ENCODE measurements around the gene LRRC3.
A peak's percentile ranks its signal among the peaks of the same experiment; 100 is the strongest.

Gene LRRC3

DNA sequence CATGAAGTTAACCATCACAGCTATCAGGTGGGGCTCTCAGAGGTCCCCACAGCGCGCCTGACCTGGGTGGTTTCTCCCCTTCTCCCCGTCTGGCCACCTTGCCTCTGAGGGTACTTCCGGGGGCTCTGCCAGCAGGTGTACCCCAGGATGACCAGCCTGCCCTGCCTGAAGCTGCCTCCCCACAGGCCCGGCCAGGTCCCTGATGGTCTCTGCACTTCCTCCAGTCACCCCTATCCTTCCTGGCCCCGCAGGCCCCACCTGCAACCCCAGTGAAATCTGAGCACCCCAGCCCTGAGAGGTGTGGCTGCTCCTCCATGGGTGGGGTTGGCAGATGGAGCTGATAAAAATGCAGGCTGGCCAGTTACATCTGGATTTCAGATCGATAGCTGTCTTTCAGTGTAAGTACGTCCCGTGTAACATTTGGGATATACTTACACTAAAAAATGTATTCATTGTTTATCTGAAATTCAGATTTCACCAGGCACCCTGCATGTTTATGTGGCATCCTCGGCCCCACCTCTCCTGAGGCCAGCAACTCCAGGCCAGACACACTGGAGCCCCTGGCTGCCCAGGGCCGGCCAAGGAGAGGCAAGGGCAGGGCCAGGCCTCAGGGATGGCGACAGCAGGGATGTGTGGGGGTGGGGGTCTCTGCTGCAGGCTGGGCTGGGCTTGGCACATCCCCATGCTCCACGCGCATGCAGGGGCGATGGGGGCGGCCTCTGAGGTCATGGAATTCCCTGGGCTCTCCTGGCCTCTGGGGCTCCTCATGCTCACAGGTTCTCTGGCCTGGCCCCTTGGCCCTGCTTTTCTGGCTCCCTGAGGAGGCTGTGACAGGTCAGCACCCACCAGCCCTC, 25.1 kb downstream of the LRRC3 start:
- no peak for DNase-seq

DNA sequence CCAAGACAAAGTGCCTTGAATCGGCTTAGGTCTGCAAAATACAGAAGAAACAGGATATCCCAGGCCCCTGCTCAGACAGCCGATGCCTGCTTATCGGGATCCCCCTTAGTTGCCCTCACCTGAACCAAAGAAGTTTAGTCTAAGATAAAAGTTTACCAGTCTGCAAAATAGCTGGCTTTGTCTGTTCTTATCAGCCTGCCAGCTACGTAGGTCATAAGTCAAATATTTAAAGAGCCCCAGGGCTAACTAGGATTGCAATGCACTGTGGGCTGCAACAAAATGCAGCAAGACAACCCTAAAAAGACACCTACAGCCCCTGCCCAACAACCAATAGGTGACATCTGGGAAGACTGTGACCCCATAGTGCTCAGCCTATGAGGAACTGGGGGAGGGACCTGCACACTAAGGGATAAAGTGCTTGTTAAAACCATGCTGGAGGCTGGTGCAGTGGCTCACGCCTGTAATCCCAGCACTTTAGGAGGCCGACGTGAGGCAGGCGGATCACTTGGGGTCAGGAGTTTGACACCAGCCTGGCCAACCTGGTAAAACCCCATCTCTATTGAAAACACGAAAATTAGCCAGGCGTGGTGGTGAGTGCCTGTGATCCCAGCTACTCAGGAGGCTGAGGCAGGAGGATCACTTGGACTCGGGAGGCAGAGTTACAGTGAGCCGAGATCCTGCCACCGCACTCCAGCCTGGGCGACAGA, 27.4 kb downstream of the LRRC3 start:
- DNase-seq: no peak

- DNase-seq: no peak
Measured at GRCh38 chr21:44483288-44484237, 28.3 kb downstream of the LRRC3 start.

DNA sequence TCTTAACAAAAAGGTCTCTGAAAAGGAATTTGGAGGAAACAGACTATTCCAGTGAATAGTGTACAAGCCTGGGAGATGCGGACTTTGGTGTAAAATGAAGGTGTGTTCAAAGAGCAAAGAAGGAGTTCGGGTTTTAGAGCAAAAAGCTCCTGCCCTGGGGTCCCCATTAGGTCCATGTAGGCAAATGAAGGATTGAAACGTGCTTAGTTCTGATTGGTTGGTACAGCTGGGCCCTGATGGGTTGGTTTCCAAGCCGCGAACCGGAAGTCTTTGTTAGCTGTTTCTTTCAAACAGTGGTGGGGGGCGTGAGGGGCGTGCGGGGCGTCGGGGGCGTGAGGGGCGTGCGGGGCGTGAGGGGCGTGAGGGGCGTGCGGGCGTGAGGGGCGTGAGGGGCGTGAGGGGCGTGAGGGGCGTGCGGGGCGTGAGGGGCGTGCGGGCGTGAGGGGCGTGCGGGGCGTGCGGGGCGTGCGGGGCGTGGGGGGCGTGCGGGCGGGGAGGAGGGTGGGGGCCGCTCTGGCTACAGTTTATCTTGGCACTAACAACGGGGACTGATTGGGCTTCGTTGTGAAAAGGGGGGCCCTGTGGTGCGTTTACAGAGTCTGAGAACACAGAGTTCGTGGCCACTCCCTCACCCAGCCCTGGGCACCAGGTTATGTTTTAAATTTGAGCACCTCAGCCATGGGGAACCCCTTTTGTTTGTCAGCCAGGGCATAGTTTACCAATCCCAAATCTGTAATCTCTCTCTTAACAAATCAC, 29.4 kb downstream of the LRRC3 start:
- DNase-seq: no peak

DNA sequence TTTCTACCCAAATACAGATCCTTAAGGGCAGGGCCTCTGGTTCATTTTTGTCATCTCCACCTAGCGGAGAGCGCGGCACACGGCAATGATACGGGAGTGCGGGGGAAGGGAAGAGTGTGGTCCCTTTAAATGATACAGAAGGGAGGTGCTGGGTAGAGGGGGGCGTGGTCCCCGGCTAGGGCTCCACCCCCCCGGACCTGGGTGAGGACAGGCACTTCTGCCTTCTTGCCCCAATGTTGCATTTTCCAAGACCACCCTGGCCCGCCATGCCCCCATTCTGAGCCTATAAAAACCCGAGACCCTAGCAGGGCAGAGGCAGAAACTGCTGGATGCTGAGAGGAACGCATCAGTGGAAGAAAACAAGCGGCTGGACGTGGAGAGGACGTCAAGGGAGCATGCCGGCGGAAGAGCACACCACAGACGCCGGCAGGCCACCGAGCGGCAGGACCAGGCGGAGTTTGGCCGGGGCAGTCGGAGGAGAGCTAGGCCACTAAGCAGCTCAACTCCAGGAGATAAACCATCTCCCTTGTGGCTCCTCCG, 30.0 kb downstream of the LRRC3 start:
- peak; percentile 50 for DNase-seq

DNA sequence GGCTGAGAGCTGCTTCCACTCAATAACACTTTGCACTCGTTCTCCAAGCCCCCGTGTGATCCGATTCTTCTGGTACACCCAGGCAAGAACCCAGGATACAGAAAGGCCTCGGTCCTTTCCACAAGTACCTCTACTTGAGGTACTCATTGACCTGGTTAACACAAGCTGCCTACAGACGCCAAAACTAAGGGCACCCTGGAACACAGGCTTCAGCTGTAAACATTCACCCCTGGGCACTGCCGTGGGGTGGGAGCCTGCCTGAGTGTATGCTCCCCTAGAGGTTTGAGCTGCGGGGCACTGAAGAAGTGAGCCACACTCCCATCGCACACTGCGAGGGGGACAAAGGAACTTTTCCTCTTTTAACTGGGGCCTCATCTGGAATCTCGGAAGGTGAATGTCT, 30.5 kb downstream of the LRRC3 start:
- no peak for DNase-seq

- no peak for DNase-seq
Measured at GRCh38 chr21:44486302-44486701, 31.0 kb downstream of the LRRC3 start.

DNA sequence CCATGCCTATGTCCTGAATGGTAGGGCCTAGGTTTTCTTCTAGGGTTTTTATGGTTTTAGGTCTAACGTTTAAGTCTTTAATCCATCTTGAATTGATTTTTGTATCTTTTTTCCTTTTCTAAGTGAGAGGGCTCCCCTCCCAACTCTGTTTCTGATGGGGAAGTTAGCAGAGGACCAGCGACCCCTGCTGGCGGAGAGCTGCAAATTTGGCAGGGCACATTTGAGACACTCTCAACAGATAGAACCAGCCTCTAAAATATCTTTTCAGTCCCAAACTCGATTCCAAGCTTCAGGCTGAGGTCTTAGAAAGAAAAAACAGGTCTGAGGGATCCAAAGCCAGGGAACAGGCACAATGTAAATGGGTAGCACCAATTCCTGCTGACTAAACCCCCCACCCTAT, 32.5 kb downstream of the LRRC3 start:
- peak; percentile 38 for DNase-seq

GRCh38 chr21:44489962-44490361, 34.7 kb downstream of the LRRC3 start:
- no peak for DNase-seq

DNA sequence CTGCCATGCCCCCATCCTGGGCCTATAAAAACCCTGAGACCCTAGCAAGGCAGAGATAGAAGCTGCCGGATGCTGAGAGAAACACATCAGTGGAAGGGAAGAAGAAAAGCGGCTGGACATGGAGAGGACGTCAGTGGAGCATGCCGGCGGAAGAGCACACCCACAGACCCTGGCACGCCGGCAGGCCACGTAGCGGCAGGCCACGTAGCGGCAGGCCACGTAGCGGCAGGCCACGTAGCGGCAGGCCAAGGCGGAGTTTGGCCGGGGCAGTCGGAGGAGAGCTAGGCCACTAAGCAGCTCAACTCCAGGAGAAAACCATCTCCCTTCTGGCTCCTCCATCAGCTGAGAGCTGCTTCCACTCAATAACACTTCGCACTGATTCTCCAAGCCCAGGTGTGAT, 35.1 kb downstream of the LRRC3 start:
- no peak for DNase-seq

GRCh38 chr21:44490816-44491215, 35.5 kb downstream of the LRRC3 start:
- DNase-seq: no peak

DNA sequence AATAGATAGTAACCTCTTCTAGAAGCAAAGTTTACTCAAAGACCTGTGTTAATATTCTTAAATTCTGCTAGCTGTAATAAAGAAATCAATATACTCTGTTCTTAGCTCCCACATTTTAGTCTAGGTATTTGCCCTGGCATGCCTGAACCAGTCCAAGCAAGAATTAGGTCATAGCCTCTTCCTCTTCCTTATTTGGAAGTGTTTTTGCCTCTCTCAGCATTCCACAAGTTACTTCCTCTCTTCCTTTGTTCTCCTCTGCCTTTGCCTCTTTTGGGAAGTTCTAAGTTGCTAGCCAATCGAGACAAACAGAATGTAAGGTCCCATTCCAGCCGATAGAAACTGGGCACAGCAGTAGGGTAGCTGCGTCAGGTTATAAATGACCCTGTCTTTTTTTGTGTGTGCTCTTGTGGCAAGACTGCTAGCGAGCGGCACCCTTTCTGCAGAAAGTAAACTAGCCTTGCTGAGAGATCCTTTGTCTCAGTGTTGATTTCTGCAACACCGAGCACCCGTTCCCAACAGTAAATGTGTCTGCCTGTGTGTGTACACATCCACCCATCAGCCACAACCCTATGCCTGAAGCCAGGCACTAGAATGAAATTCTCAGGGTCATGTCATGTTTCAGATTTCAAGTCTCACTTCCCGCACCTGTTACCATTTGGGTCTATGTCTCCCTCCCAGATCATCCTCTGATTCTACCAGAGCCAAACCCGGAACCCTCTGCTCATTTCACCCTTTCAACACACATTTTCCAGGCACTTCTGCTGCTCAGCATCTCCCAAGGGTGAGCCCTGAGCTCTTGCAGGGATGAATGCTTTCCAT, 37.5 kb downstream of the LRRC3 start:
- no peak for DNase-seq

DNA sequence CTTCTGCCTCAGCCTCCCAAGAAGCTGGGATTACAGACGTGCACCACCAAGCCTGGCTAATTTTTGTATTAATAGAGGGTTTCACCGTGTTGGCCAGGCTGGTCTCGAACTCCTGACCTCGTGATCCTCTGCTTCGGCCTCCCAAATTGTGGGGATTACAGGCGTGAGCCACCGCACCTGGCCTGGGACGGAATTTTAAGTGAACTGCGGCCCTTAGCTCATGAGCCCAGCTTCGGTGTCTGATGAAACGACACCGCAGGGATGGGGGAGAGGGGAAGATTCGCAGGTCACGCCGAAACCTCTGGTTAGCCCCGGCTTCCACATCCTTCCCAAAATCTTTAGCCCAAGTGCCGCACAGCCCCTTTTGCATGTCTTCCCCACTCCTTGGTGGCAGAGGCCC, 39.1 kb downstream of the LRRC3 start:
- no peak for DNase-seq

GRCh38 chr21:44494956-44495355, 39.6 kb downstream of the LRRC3 start:
- DNase-seq: no peak

DNA sequence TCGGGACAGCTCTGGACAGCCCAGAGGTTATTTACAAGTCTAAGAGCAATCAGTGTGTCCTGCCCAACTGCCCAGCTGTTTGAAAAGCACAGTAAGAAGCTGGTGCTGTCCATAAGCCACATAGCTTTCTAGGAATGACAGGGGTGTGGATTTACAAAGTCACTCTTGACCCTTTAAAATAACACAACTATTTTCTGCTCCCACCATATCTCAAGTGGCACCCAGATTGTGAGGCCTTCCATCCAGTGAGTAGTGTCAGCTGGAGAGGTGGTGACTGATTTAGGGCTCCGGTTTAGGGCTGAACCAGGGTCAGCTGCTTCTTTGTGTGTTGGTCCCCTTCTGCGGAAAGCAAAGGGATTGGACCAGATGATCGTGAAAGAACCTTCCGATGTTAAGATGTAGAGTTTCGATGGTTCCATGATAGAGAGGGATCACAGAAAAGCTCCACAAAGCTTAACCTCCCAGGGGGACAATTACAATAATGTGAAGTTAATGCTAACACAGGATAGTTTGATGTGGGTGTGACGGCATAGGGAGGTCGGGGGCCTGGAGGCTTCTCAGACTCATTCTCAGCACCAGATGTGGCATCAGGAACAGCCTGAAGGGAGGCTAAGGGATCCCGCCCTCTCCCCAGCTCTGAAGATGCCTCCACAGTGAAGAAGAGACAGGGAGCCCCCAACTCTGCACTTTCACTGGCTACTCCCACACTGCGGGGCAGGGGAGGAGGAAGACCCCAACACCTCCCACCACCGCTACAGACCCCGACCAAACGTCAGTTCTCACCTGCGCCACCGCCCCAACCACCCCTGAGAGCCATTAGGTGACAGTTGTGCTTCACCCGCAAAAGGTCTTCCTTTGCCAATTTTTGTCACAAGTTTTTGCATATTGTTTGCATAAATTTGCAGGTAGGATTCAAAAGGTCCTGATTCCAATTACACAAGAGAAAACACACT, 40.6 kb downstream of the LRRC3 start:
- DNase-seq: no peak

DNA sequence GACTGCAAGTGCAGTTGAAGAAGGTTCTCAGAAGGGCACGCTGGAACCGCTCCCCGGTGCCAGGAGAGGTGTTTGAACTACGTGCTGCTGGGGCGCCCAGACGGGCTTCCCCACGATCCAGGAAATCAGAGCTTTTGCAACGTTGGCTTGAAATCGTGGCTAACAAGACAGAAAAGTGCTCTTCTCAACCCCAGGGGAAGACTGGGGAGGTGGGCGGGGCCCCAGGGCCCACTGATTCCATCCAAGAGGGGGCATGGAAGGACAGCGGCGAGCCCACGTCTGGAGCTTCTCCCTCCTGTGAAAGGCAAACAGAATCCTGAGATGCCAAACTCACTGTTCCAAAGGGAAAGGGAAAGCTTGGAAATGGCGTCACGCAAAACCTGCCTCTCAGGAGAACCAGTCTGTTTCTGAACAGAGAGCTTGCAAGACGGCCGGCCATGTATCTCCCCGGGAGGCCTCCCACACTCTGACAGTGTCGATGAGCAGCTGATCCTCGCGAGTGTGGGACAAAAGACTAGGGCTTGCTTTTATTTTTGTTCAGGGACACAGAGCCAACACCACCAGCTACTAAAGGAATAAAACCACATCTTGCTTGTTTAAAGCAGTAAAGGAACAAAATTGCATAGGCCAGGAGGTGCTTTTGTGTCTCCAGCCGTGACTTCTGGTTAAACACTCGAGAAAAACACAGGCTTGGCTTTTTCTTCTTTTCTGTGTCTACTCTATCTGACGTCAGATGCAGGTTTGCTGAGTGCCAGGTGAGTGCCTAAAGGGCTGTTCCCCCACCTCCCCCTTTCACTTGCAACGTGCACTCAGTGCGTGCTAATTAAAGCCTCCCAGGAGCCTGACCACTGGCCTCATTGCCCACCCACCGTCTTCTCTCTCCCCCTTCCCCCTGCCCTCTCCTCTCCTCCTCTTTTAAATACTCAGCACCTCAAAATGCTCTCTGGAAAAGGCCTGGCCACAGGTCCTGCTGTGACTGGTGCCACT, 41.5 kb downstream of the LRRC3 start:
- DNase-seq: no peak

- DNase-seq: no peak
Measured at GRCh38 chr21:44497703-44498126, 42.4 kb downstream of the LRRC3 start.
